Stimulated activated CD8-positive, alpha-beta memory T cell treated with anti-CD3 and anti-CD28 coated beads, Interleukin-12 subunit alpha, Interleukin-12 subunit beta, amount 100 ng/mL, for 1 hour (primary cell): ENCODE results near the gene SLAMF7.
"Not testable (repeated sequence)": the region's sequence is repeated elsewhere in the genome, so short reads cannot be mapped to it uniquely, and the experiment has no call there.

ENCODE experiments used
- DNase-seq: peaks from one replicate; pipeline ENCODE4 v3.0.0-alpha.2; 2020; ENCODE audit warnings: low read depth

Gene SLAMF7

GRCh38 chr1:160739098-160739511 is at the start of gene SLAMF7:
Gene SLAMF7 (plus strand): TSS chr1:160739247. CDS start chr1:160739302, 55 bp downstream.
- no peak for DNase-seq

GRCh38 chr1:160692390-160692789 is 46.7 kb upstream of the SLAMF7 start:
- not testable (repeated sequence) for DNase-seq

- DNase-seq = no peak
These were observed 36.9 kb upstream of the SLAMF7 start for GRCh38 chr1:160702100-160702499.

- DNase-seq = no peak
These were observed 34.8 kb upstream of the SLAMF7 start for GRCh38 chr1:160704250-160704649.

GRCh38 chr1:160705212-160705621 is 33.8 kb upstream of the SLAMF7 start:
- DNase-seq = not testable (repeated sequence)

- no peak for DNase-seq
These were observed 33.3 kb upstream of the SLAMF7 start for GRCh38 chr1:160705742-160706141.

GRCh38 chr1:160706526-160707235 is 32.4 kb upstream of the SLAMF7 start:
- DNase-seq = no peak

GRCh38 chr1:160707236-160708064 is 31.6 kb upstream of the SLAMF7 start:
- no peak for DNase-seq

GRCh38 chr1:160708118-160708517 is 30.9 kb upstream of the SLAMF7 start:
- DNase-seq = no peak

- no peak for DNase-seq
These were observed 30.2 kb upstream of the SLAMF7 start for GRCh38 chr1:160708801-160709200.

- DNase-seq = no peak
These were observed 29.3 kb upstream of the SLAMF7 start for GRCh38 chr1:160709715-160710114.

- no peak for DNase-seq
These were observed 28.4 kb upstream of the SLAMF7 start for GRCh38 chr1:160710517-160711252.

GRCh38 chr1:160711276-160711601 is 27.8 kb upstream of the SLAMF7 start:
- DNase-seq = no peak

GRCh38 chr1:160711602-160712311 is 27.3 kb upstream of the SLAMF7 start, which contains the start of gene CD48:
Gene CD48 (minus strand): TSS chr1:160711822. CDS start chr1:160711763, 59 bp downstream.
- DNase-seq = peak; percentile 26

GRCh38 chr1:160712525-160713080 is 26.4 kb upstream of the SLAMF7 start:
- peak; percentile 25 for DNase-seq

GRCh38 chr1:160713161-160713560 is 25.9 kb upstream of the SLAMF7 start:
- DNase-seq = no peak

GRCh38 chr1:160714034-160714648 is 24.9 kb upstream of the SLAMF7 start:
- not testable (repeated sequence) for DNase-seq

GRCh38 chr1:160716013-160716412 is 23.0 kb upstream of the SLAMF7 start:
- DNase-seq = no peak

GRCh38 chr1:160717306-160717705 is 21.7 kb upstream of the SLAMF7 start:
- no peak for DNase-seq

GRCh38 chr1:160718210-160718609 is 20.8 kb upstream of the SLAMF7 start:
- DNase-seq = no peak
